Stomach (tissue), 9 donors: ENCODE results near the gene P2RX7. TPM values are rescaled to one million over a fixed set of nuclear protein-coding genes. Genes with fewer than 3 reads are reported as not detected.
"Not testable (repeated sequence)": the region's sequence is repeated elsewhere in the genome, so short reads cannot be mapped to it uniquely, and the experiment has no call there.

Source experiments
- DNase-seq, 2 donors: peaks; one replicate each; pipeline versions ENCODE4 v3.0.0 to v3.0.0-alpha.2; 2013 to 2019
- H3K27ac ChIP-seq, 5 donors: fragments of 200-600 bp in 4 of 5; sonication (generic) in 4 of 5; one replicate each; pipeline ENCODE4 v1.5.1; 2013 to 2019; ENCODE audit warnings: mild to moderate bottlenecking in 1 of 5, moderate library complexity in 1 of 5
- H3K27me3 ChIP-seq, 3 donors: fragments of 200-600 bp; sonication (generic); one replicate each; pipeline ENCODE4 v1.5.1; 2017 to 2019; ENCODE audit warnings: mixed run types in 1 of 3
- H3K36me3 ChIP-seq, 4 donors: fragments of 200-600 bp; sonication (generic); 1 replicate in 3 of 4; 2 replicates in 1 of 4; pipeline ENCODE4 v1.5.1; 2016 to 2019
- H3K4me1 ChIP-seq, 4 donors: fragments of 200-600 bp; sonication (generic); one replicate each; pipeline ENCODE4 v1.5.1; 2016 to 2019
- H3K4me3 ChIP-seq, 4 donors: fragments of 200-600 bp; sonication (generic) in 3 of 4; one replicate each; pipeline ENCODE4 v1.5.1; 2016 to 2019; ENCODE audit warnings: mild to moderate bottlenecking in 1 of 4
- H3K9me3 ChIP-seq, 4 donors: fragments of 200-600 bp; sonication (generic); one replicate each; pipeline ENCODE4 v1.5.1; 2016 to 2019
- EP300 ChIP-seq: sonication (generic); formaldehyde crosslinking; IDR thresholded peaks from one replicate; pipeline ENCODE4 v1.6.1; 2017; ENCODE audit warnings: antibody characterized with exemption
- POLR2A ChIP-seq, 4 donors: fragments of 450-650 bp; IDR thresholded peaks; one replicate each; pipeline ENCODE4 v1.6.1; 2016; ENCODE audit warnings: antibody characterized with exemption in 4 of 4, control low read depth in 2 of 4, mild to moderate bottlenecking in 1 of 4, moderate library complexity in 1 of 4
- POLR2AphosphoS5 ChIP-seq, 3 donors: sonication (generic); formaldehyde crosslinking; IDR thresholded peaks; one replicate each; pipeline ENCODE4 v1.6.1; 2016; ENCODE audit warnings: antibody characterized with exemption in 3 of 3
- WGBS, 5 donors: extraction: QIAGEN DNeasy Blood & Tissue Kit in 3 of 5; methylation state at CpG; one replicate each; pipeline versions ENCODE4 v1.1.5 to v1.1.7; 2013 to 2018; 5-methylcytosine and 5-hydroxymethylcytosine counted together
- intact Hi-C: fragments of 100-400 bp; cut with DNase I; formaldehyde crosslinking; loops from one replicate; pipeline ENCODE4 v1.15.1; 2023; ENCODE audit warnings: low total_unique reads
- polyA plus RNA-seq, 3 donors: library from polyadenylated mRNA; stranded (reverse); fragments of 200-250 nt; gene quantifications; one replicate each; pipeline ENCODE4 v1.2.3, GENCODE V29; 2013
- total RNA-seq, 5 donors: library from RNA; depleted of rRNA; stranded (reverse); fragments of >200 nt; gene quantifications; one replicate each; pipeline versions ENCODE4 v1.1.0 to v1.2.3, GENCODE V29; 2014 to 2016
- TF ChIP-seq, protein P1 (sequence below), 7 experiments: fragments of 450-650 bp in 4 of 7; fragments of 200-600 bp in 3 of 7; sonication (generic) in 3 of 7; IDR thresholded peaks; one replicate each; pipeline ENCODE4 v1.5.1; 2016 to 2019; ENCODE audit warnings: antibody characterized with exemption in 7 of 7, control low read depth in 2 of 7, mild to moderate bottlenecking in 1 of 7
- donor health status: healthy with polysubstance abuse.
- donor health status: Bipolar disorder and iron deficiency.
- donor health status: healthy.

P2RX7 gene
- total and polyA plus RNA-seq, 8 donors: 0.31 to 2.2 (median 0.95) TPM; not detected in 2

DNA sequence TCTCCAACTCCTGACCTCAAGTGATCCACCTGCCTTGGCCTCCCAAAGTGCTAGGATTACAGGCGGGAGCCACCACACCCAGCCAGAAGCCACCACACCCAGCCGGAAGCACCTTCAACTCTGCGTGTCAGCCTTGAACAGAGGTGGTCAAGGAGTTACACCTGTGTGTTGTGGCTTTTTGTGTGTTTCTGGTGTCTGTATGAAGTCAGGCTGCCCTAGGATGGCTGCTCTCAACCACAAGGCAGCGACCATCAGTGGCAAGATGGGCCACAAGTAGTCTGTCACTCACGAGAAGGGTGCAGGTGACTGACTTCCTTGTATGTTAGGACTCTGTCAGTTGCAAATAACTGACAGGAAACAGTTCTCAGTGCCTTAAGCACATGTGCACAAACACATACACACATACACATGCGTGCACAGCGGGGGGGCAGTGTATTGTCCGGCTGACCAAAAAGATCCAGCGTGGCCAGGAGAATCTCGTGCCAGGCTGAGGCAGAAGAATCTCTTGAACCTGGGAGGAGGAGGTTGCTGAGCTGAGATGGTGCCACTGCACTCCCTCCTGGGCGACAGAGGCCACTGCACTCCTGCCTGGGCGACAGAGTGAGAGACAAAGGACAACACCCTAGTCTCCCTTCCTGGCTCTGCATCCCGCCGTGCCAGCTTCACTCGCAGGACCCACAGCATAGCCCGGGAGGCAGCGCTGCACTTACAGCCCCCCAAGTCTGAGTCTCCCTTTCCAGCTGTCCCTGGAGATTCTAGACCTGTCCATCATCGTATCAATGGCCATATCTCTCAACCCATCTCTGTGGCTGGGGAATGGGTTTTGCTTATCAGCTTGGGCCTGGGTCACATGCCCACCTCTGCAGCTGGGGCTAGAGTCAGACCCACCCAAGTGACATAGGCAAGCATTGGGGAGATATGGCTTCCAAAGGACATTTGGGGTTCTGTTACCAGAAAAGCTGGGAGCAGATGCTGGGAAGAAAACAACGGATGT, 90.9 kb downstream of the P2RX7 start:
- Histone ChIP-seq H3K9me3 (no peaks in the 10 kb centered on the region), H3K36me3 (peaks cover 12 to 84% (median 64%) of the 10 kb centered on the region in 4 donors)
- no peak for TF ChIP-seq POLR2AphosphoS5 (IDR thresholded peaks at IDR 0.05)
- TF ChIP-seq, protein P1, sequence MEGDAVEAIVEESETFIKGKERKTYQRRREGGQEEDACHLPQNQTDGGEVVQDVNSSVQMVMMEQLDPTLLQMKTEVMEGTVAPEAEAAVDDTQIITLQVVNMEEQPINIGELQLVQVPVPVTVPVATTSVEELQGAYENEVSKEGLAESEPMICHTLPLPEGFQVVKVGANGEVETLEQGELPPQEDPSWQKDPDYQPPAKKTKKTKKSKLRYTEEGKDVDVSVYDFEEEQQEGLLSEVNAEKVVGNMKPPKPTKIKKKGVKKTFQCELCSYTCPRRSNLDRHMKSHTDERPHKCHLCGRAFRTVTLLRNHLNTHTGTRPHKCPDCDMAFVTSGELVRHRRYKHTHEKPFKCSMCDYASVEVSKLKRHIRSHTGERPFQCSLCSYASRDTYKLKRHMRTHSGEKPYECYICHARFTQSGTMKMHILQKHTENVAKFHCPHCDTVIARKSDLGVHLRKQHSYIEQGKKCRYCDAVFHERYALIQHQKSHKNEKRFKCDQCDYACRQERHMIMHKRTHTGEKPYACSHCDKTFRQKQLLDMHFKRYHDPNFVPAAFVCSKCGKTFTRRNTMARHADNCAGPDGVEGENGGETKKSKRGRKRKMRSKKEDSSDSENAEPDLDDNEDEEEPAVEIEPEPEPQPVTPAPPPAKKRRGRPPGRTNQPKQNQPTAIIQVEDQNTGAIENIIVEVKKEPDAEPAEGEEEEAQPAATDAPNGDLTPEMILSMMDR (IDR thresholded peaks at IDR 0.05): peak in 5 of 7 experiments; percentile 17 to 52 (median 33)

GRCh38 chr12:121224591-121224990, 91.9 kb downstream of the P2RX7 start:
- peaks cover 11 to 86% (median 68%) of the 10 kb centered on the region in 4 donors for H3K36me3 ChIP-seq
- no peaks in the 10 kb centered on the region for H3K9me3 ChIP-seq
- DNase-seq: no peak
- 56 to 76% (median 64%) methylated on average over 8 of the region's 8 CpGs for WGBS, 5 donors
- TF ChIP-seq POLR2A (IDR thresholded peaks at IDR 0.05): no peak
- no peak for TF ChIP-seq POLR2AphosphoS5 (IDR thresholded peaks at IDR 0.05)
- TF ChIP-seq EP300: no peak
- TF ChIP-seq, protein P1 (IDR thresholded peaks at IDR 0.05): no peak
- intact Hi-C loops: loop anchor here (10.0 kb wide), 1 partner anchor 110 kb away; no protein-coding TSS in a partner anchor
- no peak overlapping the region for H3K27ac ChIP-seq
- peaks cover 4 to 33% (median 27%) of the 10 kb centered on the region in 4 donors for H3K4me1 ChIP-seq
- no peaks in the 10 kb centered on the region for H3K27me3 ChIP-seq
- H3K4me3 ChIP-seq: no peak overlapping the region

More for the DNA sequence above, 90.9 kb downstream of the P2RX7 start:
- Histone ChIP-seq H3K4me3 (no peak overlapping the region), H3K27ac (peak overlapping the region; percentile 30 to 60 (median 37)), H3K27me3 (no peaks in the 10 kb centered on the region), H3K4me1 (peaks cover 9 to 29% (median 29%) of the 10 kb centered on the region in 4 donors)
- peak in 1 of 2 donors; percentile 52 for DNase-seq
- intact Hi-C loops: loop anchor here (10.0 kb wide), 1 partner anchor 109 kb away; no protein-coding TSS in a partner anchor
- WGBS, 5 donors: 62 to 76% (median 65%) methylated on average over 17 to 19 of the region's 19 CpGs

DNA sequence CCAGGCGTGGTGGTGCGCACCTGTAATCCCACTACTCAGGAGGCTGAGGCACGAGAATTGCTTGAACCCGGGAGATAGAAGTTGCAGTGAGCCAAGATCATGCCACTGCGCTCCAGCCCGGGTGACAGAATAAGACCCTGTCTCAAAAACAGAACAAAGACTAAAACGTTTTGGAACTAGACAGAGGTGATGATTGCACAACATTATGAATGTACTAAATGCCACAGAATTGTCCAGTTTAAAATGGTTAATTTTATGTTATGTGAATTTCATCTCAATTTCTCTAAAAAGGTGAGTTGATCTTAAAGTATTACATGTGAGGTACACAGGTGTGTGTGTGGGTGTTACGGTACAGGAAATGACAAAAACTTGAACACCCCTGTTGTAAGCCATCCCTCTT, 93.7 kb downstream of the P2RX7 start:
- Histone ChIP-seq H3K4me3 (no peak overlapping the region), H3K4me1 (peaks cover 13 to 40% (median 38%) of the 10 kb centered on the region in 4 donors), H3K27me3 (no peaks in the 10 kb centered on the region), H3K9me3 (no peaks in the 10 kb centered on the region), H3K27ac (peak overlapping the region; percentile 69 to 87 (median 73)), H3K36me3 (peaks cover 11 to 77% (median 60%) of the 10 kb centered on the region in 4 donors)
- TF ChIP-seq, protein P1 (IDR thresholded peaks at IDR 0.05): no peak
- TF ChIP-seq POLR2A (IDR thresholded peaks at IDR 0.05): no peak
- TF ChIP-seq POLR2AphosphoS5 (IDR thresholded peaks at IDR 0.05): no peak
- TF ChIP-seq EP300: no peak
- no peak for DNase-seq
- intact Hi-C loops: loop anchor here (10.0 kb wide), 1 partner anchor 112 kb away; no protein-coding TSS in a partner anchor
- 84 to 92% (median 85%) methylated on average over 8 of the region's 8 CpGs for WGBS, 5 donors

- not testable (repeated sequence) for H3K4me3 ChIP-seq, DNase-seq, H3K9me3 ChIP-seq, H3K27me3 ChIP-seq
- Histone ChIP-seq H3K27ac (peak overlapping the region; percentile 69 to 87 (median 73)), H3K36me3 (peaks cover 11 to 76% (median 58%) of the 10 kb centered on the region in 4 donors), H3K4me1 (peaks cover 13 to 40% (median 38%) of the 10 kb centered on the region in 4 donors)
- 87 to 90% (median 88%) methylated on average over 7 to 8 of the region's 8 CpGs for WGBS, 5 donors
- intact Hi-C loops: loop anchor here (10.0 kb wide), 1 partner anchor 112 kb away; no protein-coding TSS in a partner anchor
These were observed 94.2 kb downstream of the P2RX7 start for GRCh38 chr12:121226871-121227270.
